PC-9 (cell line): ENCODE results near the gene PNPT1. TPM values are rescaled to one million over a fixed set of nuclear protein-coding genes. Genes with fewer than 3 reads are reported as not detected.
A peak's percentile ranks its signal among the peaks of the same experiment; 100 is the strongest.

Experiments used
- BruUV-seq: library from RNA; stranded (reverse); fragments of 400-500 nt; replicated peaks from 2 replicates; lab custom pipeline; 2021; lab: Mats Ljungman, UMichigan
- CTCF ChIA-PET: fragments of 300-600 bp; sonication (Branson Sonifier 250); formaldehyde crosslinking; loops from one replicate; lab custom pipeline; 2022; ENCODE audit warnings: antibody characterized with exemption; lab: Charles Lee
- POLR2A ChIA-PET: fragments of 300-600 bp; sonication (Branson Sonifier 250); formaldehyde crosslinking; loops from one replicate; lab custom pipeline; 2022; ENCODE audit warnings: antibody characterized with exemption; ENCODE audit not compliant: unreplicated experiment; lab: Charles Lee
- DNase-seq, 2 experiments: peaks; one replicate each; pipeline versions ENCODE4 v3.0.0 to v3.0.0-alpha.2; 2015 to 2022; ENCODE audit warnings: mixed read lengths in 1 of 2
- H2AFZ ChIP-seq: fragments of 200-600 bp; sonication (generic); 2 replicates; pipeline ENCODE4 v1.8.1; 2017; ENCODE audit warnings: antibody characterized with exemption
- H3F3A ChIP-seq: fragments of 200-600 bp; sonication (generic); 2 replicates; pipeline ENCODE4 v1.8.1; 2017; ENCODE audit warnings: antibody characterized with exemption, mild to moderate bottlenecking, low read depth; ENCODE audit not compliant: insufficient read depth
- H3K27ac ChIP-seq: fragments of 200-600 bp; sonication (generic); 2 replicates; pipeline ENCODE4 v1.6.1; 2016; ENCODE audit warnings: mixed run types
- H3K27me3 ChIP-seq: fragments of 200-600 bp; sonication (generic); 2 replicates; pipeline ENCODE4 v1.6.1; 2016; ENCODE audit warnings: low read depth, mixed run types; ENCODE audit not compliant: insufficient read depth
- H3K36me3 ChIP-seq: fragments of 200-600 bp; sonication (generic); 2 replicates; pipeline ENCODE4 v1.6.1; 2016; ENCODE audit warnings: low read depth, mixed run types
- H3K4me1 ChIP-seq: fragments of 200-600 bp; sonication (generic); replicated peaks from 2 replicates; pipeline ENCODE4 v1.6.1; 2016; ENCODE audit warnings: mixed run types; ENCODE audit not compliant: insufficient read depth
- H3K4me2 ChIP-seq: fragments of 200-600 bp; sonication (generic); 2 replicates; pipeline ENCODE4 v1.6.1; 2017; ENCODE audit warnings: mixed run types
- H3K4me3 ChIP-seq: fragments of 200-600 bp; sonication (generic); 2 replicates; pipeline ENCODE4 v1.6.1; 2016; ENCODE audit warnings: mixed run types
- H3K79me2 ChIP-seq: fragments of 200-600 bp; sonication (generic); 2 replicates; pipeline ENCODE4 v1.6.1; 2017; ENCODE audit warnings: low read depth, mixed run types
- H3K9me2 ChIP-seq: fragments of 200-600 bp; sonication (generic); 2 replicates; pipeline ENCODE4 v1.8.1; 2017; ENCODE audit warnings: mild to moderate bottlenecking; ENCODE audit not compliant: insufficient read depth
- H3K9me3 ChIP-seq: fragments of 200-600 bp; sonication (generic); 2 replicates; pipeline ENCODE4 v1.8.1; 2016; ENCODE audit warnings: low read depth; ENCODE audit not compliant: insufficient read depth
- H4K20me1 ChIP-seq: fragments of 200-600 bp; sonication (generic); 2 replicates; pipeline ENCODE4 v1.8.1; 2017; ENCODE audit not compliant: insufficient read depth
- EZH2 ChIP-seq: fragments of 200-600 bp; sonication (generic); IDR thresholded peaks from 2 replicates; pipeline ENCODE4 v1.8.0; 2017; ENCODE audit warnings: antibody characterized with exemption, low read depth
- intact Hi-C: fragments of 100-400 bp; cut with micrococcal nuclease; formaldehyde crosslinking; loops from one replicate; pipeline ENCODE4 v1.10.0; 2022; ENCODE audit not compliant: unreplicated experiment
- total RNA-seq: library from RNA; stranded (reverse); gene quantifications from 2 replicates; pipeline ENCODE4 v1.2.3, GENCODE V29; 2021
- TF ChIP-seq, protein P1 (sequence below): fragments of 200-600 bp; sonication (generic); conservative IDR thresholded peaks from 2 replicates; pipeline ENCODE4 v1.6.1; 2017; ENCODE audit warnings: mixed run types, antibody characterized with exemption, mild to moderate bottlenecking, moderate library complexity

Gene PNPT1
- total RNA-seq, 1 experiment from 2014 or later: 23.1 TPM

DNA sequence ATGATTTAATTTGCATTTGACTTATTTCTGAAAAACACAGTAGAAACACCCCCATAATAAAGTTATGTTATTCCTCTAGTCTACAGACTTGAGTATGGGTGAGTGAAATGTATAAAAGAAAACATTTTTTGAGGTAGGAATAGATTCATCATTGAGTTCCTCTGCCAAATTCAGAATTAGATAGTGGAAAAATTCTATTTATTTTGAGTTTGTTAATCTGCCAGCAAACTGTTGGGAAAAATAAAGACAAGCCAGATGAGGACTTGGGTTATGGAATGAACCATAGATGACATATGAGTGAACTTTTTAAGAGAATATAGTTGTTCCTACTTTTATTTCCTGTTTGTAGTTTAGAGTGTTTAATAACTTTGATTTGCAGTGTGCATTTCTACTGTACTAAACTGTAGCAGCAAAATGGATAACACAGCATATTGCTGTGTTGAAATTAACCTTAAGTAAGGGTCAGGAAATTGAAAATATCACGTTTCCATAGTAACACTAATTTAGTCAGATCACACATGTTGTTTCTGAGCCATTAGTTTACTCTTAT lies 35.6 kb upstream of the PNPT1 start:
- peak in 1 of 2 experiments; percentile 24 for DNase-seq
- no TSS peak for BruUV-seq

DNA sequence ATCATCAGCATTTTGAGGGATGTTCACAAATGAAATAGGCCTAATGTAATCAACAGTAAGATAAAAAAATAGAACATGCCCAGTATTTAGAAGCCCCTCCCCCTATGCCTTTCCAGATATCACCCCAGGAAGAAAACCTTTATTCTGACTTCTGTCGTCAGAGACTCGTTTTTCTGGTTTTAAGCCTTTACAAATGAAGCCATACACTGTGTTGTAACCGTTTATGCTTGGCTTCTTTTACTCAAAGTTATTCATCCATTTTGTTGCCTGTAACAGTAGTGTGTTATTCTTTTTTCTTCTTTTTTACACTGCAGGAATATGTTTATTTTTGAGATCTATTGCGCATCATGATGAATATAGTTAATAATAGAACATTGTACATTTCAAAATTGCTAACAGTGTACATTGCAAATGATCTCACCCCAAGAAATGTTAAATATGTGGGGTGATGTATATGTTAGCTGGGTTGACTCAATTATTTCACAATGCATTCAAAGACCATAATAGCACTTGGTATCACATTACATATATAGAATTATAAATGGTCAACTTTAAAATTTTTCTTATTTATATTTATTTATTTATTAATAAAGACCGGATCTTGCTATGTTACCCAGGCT lies 28.1 kb upstream of the PNPT1 start:
- TF ChIP-seq EZH2: no peak
- TF ChIP-seq, protein P1, sequence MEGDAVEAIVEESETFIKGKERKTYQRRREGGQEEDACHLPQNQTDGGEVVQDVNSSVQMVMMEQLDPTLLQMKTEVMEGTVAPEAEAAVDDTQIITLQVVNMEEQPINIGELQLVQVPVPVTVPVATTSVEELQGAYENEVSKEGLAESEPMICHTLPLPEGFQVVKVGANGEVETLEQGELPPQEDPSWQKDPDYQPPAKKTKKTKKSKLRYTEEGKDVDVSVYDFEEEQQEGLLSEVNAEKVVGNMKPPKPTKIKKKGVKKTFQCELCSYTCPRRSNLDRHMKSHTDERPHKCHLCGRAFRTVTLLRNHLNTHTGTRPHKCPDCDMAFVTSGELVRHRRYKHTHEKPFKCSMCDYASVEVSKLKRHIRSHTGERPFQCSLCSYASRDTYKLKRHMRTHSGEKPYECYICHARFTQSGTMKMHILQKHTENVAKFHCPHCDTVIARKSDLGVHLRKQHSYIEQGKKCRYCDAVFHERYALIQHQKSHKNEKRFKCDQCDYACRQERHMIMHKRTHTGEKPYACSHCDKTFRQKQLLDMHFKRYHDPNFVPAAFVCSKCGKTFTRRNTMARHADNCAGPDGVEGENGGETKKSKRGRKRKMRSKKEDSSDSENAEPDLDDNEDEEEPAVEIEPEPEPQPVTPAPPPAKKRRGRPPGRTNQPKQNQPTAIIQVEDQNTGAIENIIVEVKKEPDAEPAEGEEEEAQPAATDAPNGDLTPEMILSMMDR: no peak
- Histone ChIP-seq H4K20me1 (no peaks in the 10 kb centered on the region), H3K36me3 (no peaks in the 10 kb centered on the region), H3K4me1 (peaks cover 17% of the 10 kb centered on the region), H3K9me2 (no peaks in the 10 kb centered on the region), H3K27ac (no peak overlapping the region), H3K4me3 (peak overlapping the region; percentile 22; the same call in 1 of the 2 replicates), H3F3A (no peaks in the 10 kb centered on the region), H3K9me3 (no peaks in the 10 kb centered on the region), H3K79me2 (no peaks in the 10 kb centered on the region), H3K4me2 (peak overlapping the region; percentile 58), H3K27me3 (no peaks in the 10 kb centered on the region), H2AFZ (0 out of 2 replicates have a peak overlapping the region, but pooled peaks have one; percentile 20)
- CTCF ChIA-PET: no interaction called here
- BruUV-seq: no TSS peak
- POLR2A ChIA-PET: no interaction called here
- DNase-seq: peak in 1 of 2 experiments; percentile 87
- intact Hi-C loops: no loop called here

More for the DNA sequence above, 35.6 kb upstream of the PNPT1 start:
- Histone ChIP-seq H3F3A (no peaks in the 10 kb centered on the region), H4K20me1 (no peaks in the 10 kb centered on the region), H3K27me3 (no peaks in the 10 kb centered on the region), H3K36me3 (no peaks in the 10 kb centered on the region), H3K4me3 (no peak overlapping the region), H3K9me3 (no peaks in the 10 kb centered on the region), H3K27ac (no peak overlapping the region), H3K79me2 (no peaks in the 10 kb centered on the region), H3K9me2 (no peaks in the 10 kb centered on the region), H2AFZ (no peak overlapping the region), H3K4me1 (no peaks in the 10 kb centered on the region), H3K4me2 (no peak overlapping the region)
- TF ChIP-seq EZH2: no peak
- TF ChIP-seq, protein P1: no peak
- ChIA-PET POLR2A (no interaction called here), CTCF (no interaction called here)
- intact Hi-C loops: no loop called here

DNA sequence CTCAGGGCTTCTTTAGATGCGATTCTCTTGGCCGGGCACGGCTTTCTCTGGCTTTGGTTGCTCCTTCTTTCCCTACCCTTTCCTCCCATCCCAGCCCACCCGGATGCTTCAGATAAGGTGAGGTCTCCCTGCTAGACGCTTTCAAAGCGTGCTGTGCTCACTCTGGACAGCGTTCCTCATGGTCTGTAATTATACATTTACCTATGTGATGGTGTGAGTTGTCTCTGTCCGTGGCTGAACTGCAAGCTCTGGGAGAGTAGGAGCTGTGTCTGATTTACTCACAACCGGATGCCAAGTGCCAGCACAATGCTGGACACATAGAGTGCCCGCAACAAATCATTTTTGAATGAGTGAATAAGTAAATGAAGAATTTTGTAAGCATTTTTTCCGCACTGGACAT lies 26.8 kb upstream of the PNPT1 start:
- ChIA-PET CTCF (no interaction called here), POLR2A (no interaction called here)
- Histone ChIP-seq H3K9me3 (no peaks in the 10 kb centered on the region), H3K79me2 (no peaks in the 10 kb centered on the region), H3K4me1 (peaks cover 17% of the 10 kb centered on the region), H2AFZ (no peak overlapping the region), H3K36me3 (no peaks in the 10 kb centered on the region), H3K27ac (no peak overlapping the region), H3K9me2 (no peaks in the 10 kb centered on the region), H3F3A (no peaks in the 10 kb centered on the region), H3K27me3 (no peaks in the 10 kb centered on the region), H3K4me2 (no peak overlapping the region), H4K20me1 (no peaks in the 10 kb centered on the region), H3K4me3 (no peak overlapping the region)
- TF ChIP-seq, protein P1: no peak
- TF ChIP-seq EZH2: no peak
- DNase-seq: no peak
- BruUV-seq: no TSS peak
- intact Hi-C loops: no loop called here
